IPS-NIHi11 (cell line): Measurements from ENCODE around the gene MS4A6E.
A peak's percentile ranks its signal among the peaks of the same experiment; 100 is the strongest.

Experiments
- DNase-seq: peaks from one replicate; pipeline ENCODE4 v3.0.0; 2012; ENCODE audit warnings: mixed read lengths, low spot score

Gene MS4A6E

GRCh38 chr11:60376601-60377000 lies 49.5 kb downstream of the MS4A6E start:
- no peak for DNase-seq

GRCh38 chr11:60377401-60378136 lies 50.5 kb downstream of the MS4A6E start:
- DNase-seq = no peak

GRCh38 chr11:60378354-60378753 lies 51.3 kb downstream of the MS4A6E start, which contains the start of gene MS4A7:
TSS of gene MS4A7 (plus strand) at chr11:60378532. CDS start at chr11:60383142, 4,610 bp downstream.
- no peak for DNase-seq

DNA sequence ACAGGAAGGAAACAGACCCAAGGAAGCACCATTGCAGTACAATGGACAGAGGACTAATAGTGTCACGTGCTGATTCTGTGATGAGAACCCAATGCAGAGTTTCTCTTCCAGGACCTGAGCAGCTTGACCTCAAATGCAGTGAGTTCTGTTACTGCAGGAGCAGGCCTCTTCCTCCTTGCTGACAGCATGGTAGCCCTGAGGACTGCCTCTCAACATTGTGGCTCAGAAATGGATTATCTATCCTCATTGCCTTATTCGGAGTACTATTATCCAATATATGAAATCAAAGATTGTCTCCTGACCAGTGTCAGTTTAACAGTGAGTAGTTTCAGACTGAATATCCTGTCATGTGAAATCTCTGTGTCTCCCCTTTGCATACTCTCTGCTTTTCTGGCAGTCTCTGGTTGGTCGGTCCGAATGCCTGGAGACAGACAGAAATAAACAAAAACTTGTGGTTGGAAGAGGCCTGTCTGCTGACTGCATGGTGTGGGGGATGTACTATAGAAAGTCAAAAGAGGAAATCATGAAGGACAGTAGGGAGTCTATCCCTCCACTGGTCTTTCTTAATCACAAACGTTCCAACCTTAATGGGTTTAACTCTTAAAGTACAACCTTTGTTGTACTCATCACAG lies 62.3 kb downstream of the MS4A6E start:
- peak; percentile 36 for DNase-seq

DNA sequence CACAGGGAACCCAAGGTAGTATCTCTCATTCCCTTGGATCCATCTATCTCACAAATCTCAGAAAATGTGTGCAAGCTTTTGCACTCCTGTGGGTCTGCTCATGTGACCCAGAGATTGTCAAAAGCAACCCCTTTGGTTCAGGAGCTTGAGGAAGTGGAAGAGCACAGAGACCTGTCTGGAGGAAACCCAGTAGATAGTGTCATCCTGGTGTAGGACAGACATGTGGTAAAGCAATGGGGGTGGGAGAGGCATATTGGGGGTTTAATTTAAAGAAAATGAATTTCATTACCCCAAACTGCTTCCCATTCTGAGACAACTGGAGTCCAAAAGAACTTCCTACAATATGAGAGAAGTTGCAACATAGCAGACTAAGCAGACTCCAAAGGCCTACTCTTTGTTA lies 63.4 kb downstream of the MS4A6E start:
- no peak for DNase-seq
